GM12891 (cell line): ENCODE results near the gene PCSK5.
A peak's percentile ranks its signal among the peaks of the same experiment; 100 is the strongest.

Experiments used
- DNase-seq: peaks from one replicate; pipeline ENCODE4 v3.0.0; 2011; ENCODE audit warnings: low spot score; ENCODE audit not compliant: insufficient read length
- FAIRE-seq: peaks from 2 replicates; lab custom pipeline; 2011; peaks lifted over from hg19 to GRCh38; lab: Jason Lieb, UNC
- PAX5 ChIP-seq: IDR thresholded peaks from 2 replicates; pipeline ENCODE4 v1.6.1; 2011; ENCODE audit warnings: low read length, moderate library complexity, mild to moderate bottlenecking; ENCODE audit not compliant: insufficient read depth, severe bottlenecking
- POLR2A ChIP-seq: IDR thresholded peaks from 2 replicates; pipeline ENCODE4 v1.6.1; 2011; ENCODE audit warnings: low read depth, low read length, control low read depth
- POLR2AphosphoS5 ChIP-seq: IDR thresholded peaks from 2 replicates; pipeline ENCODE4 v1.6.1; 2011; ENCODE audit warnings: low read depth, low read length, control low read depth
- POU2F2 ChIP-seq: IDR thresholded peaks from 2 replicates; pipeline ENCODE4 v1.6.1; 2011; ENCODE audit warnings: low read depth, mild to moderate bottlenecking, control low read depth, low read length, moderate library complexity
- SPI1 ChIP-seq: IDR thresholded peaks from 2 replicates; pipeline ENCODE4 v1.6.1; 2011; ENCODE audit warnings: low read depth, low read length, control low read depth
- TAF1 ChIP-seq: IDR thresholded peaks from 2 replicates; pipeline ENCODE4 v1.6.1; 2011; ENCODE audit warnings: low read depth, low read length, control low read depth

Gene PCSK5

GRCh38 chr9:76404401-76404800 is 513.9 kb downstream of the PCSK5 start:
- DNase-seq (no peak), FAIRE-seq (no peak)
- TF ChIP-seq TAF1 (no peak), POU2F2 (no peak), POLR2AphosphoS5 (no peak), SPI1 (no peak), POLR2A (no peak)

- TF ChIP-seq PAX5 (no peak), SPI1 (no peak), TAF1 (no peak), POLR2A (no peak), POLR2AphosphoS5 (no peak), POU2F2 (no peak)
- FAIRE-seq (peak; percentile 26), DNase-seq (no peak)
Observed at GRCh38 chr9:76405340-76405739, 514.9 kb downstream of the PCSK5 start.

- FAIRE-seq (no peak), DNase-seq (no peak)
- TF ChIP-seq POLR2AphosphoS5 (no peak), PAX5 (no peak), TAF1 (no peak), POLR2A (no peak), POU2F2 (no peak), SPI1 (no peak)
Observed at GRCh38 chr9:76405868-76406267, 515.4 kb downstream of the PCSK5 start.
